Measurements from ENCODE around the gene RBCK1.

DNA sequence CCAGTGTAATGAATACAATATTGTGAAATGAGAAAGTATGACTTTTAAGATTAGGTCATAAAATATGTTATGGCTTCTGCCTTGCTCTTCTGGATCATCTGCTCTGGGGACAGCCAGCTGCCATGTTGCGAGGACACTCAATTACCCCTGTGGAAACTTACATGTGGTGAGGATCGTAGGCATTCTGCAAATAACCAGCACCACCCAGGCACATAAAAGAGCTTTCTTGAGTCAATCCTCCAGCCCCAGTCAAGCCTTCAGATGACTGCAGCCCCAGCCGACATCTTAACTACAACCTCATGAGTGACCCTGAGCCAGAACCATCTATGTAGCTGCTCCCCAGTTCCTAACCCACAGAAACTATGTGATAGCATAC is 4.5 kb upstream of the RBCK1 start:
- TF ChIP-seq, protein P1, sequence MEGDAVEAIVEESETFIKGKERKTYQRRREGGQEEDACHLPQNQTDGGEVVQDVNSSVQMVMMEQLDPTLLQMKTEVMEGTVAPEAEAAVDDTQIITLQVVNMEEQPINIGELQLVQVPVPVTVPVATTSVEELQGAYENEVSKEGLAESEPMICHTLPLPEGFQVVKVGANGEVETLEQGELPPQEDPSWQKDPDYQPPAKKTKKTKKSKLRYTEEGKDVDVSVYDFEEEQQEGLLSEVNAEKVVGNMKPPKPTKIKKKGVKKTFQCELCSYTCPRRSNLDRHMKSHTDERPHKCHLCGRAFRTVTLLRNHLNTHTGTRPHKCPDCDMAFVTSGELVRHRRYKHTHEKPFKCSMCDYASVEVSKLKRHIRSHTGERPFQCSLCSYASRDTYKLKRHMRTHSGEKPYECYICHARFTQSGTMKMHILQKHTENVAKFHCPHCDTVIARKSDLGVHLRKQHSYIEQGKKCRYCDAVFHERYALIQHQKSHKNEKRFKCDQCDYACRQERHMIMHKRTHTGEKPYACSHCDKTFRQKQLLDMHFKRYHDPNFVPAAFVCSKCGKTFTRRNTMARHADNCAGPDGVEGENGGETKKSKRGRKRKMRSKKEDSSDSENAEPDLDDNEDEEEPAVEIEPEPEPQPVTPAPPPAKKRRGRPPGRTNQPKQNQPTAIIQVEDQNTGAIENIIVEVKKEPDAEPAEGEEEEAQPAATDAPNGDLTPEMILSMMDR (IDR thresholded peaks at IDR 0.05): no peak
- TF ChIP-seq POLR2A (IDR thresholded peaks at IDR 0.05) (no peak), EP300 (IDR thresholded peaks at IDR 0.05) (no peak), POLR2AphosphoS5 (IDR thresholded peaks at IDR 0.05) (no peak)

All from upper lobe of left lung (tissue), 4 donors.